HL-60 (cell line): ENCODE measurements around the gene FMR1NB.

Source experiments
- DNase-seq, 2 experiments: peaks; one replicate each; pipeline ENCODE4 v3.0.0-alpha.2; 2010 to 2020; ENCODE audit warnings: low read depth in 1 of 2, low spot score in 1 of 2
- H3K27ac ChIP-seq: fragments of 250-450 bp; sonication (Bioruptor Pico); replicated peaks from 2 replicates; pipeline ENCODE4 v1.5.1; 2020; ENCODE audit warnings: mild to moderate bottlenecking, moderate library complexity
- H3K27me3 ChIP-seq: fragments of 250-450 bp; sonication (Bioruptor Pico); 2 replicates; pipeline ENCODE4 v1.5.1; 2021; ENCODE audit warnings: mild to moderate bottlenecking, moderate library complexity; ENCODE audit not compliant: insufficient read depth, poor library complexity, severe bottlenecking
- H3K4me3 ChIP-seq: replicated peaks from 2 replicates; pipeline ENCODE4 v1.5.1; 2011; ENCODE audit warnings: mild to moderate bottlenecking, control low read depth, low read length; ENCODE audit not compliant: insufficient read depth
- GABPA ChIP-seq: IDR thresholded peaks from 2 replicates; pipeline ENCODE4 v1.6.1; 2012; ENCODE audit warnings: low read depth
- POLR2AphosphoS5 ChIP-seq: IDR thresholded peaks from 2 replicates; pipeline ENCODE4 v1.6.1; 2012; ENCODE audit warnings: low read depth
- SPI1 ChIP-seq: IDR thresholded peaks from 2 replicates; pipeline ENCODE4 v1.6.1; 2012; ENCODE audit warnings: low read depth, mild to moderate bottlenecking, borderline replicate concordance
- TF ChIP-seq, protein P1 (sequence below): IDR thresholded peaks from one replicate; pipeline ENCODE4 v1.5.1; 2011; ENCODE audit warnings: low read length, control low read depth, inconsistent platforms; ENCODE audit not compliant: insufficient read depth
- TF ChIP-seq, protein P2 (sequence below): IDR thresholded peaks from 2 replicates; pipeline ENCODE4 v1.6.1; 2012; ENCODE audit warnings: low read depth; ENCODE audit not compliant: insufficient replicate concordance

The FMR1NB gene

DNA sequence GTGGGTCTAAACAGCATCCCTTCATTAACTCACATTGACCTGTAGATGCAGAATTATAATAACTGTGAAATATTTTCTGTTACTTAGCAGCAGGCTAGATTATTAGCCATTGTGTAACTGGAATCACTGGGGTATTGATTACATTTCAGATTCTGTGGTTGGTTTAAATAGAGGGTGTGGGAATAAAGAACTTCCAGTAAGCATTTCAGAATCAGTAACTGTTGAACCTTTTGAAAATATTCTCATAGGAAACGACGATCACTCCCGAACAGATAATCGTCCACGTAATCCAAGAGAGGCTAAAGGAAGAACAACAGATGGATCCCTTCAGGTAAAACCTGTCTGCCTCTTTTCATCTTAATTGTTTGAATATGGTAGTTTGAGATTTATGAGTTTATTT is 35.9 kb upstream of the FMR1NB start:
- TF ChIP-seq POLR2AphosphoS5 (no peak), SPI1 (no peak), GABPA (no peak)
- TF ChIP-seq, protein P1, sequence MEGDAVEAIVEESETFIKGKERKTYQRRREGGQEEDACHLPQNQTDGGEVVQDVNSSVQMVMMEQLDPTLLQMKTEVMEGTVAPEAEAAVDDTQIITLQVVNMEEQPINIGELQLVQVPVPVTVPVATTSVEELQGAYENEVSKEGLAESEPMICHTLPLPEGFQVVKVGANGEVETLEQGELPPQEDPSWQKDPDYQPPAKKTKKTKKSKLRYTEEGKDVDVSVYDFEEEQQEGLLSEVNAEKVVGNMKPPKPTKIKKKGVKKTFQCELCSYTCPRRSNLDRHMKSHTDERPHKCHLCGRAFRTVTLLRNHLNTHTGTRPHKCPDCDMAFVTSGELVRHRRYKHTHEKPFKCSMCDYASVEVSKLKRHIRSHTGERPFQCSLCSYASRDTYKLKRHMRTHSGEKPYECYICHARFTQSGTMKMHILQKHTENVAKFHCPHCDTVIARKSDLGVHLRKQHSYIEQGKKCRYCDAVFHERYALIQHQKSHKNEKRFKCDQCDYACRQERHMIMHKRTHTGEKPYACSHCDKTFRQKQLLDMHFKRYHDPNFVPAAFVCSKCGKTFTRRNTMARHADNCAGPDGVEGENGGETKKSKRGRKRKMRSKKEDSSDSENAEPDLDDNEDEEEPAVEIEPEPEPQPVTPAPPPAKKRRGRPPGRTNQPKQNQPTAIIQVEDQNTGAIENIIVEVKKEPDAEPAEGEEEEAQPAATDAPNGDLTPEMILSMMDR, result no peak
- TF ChIP-seq, protein P2, sequence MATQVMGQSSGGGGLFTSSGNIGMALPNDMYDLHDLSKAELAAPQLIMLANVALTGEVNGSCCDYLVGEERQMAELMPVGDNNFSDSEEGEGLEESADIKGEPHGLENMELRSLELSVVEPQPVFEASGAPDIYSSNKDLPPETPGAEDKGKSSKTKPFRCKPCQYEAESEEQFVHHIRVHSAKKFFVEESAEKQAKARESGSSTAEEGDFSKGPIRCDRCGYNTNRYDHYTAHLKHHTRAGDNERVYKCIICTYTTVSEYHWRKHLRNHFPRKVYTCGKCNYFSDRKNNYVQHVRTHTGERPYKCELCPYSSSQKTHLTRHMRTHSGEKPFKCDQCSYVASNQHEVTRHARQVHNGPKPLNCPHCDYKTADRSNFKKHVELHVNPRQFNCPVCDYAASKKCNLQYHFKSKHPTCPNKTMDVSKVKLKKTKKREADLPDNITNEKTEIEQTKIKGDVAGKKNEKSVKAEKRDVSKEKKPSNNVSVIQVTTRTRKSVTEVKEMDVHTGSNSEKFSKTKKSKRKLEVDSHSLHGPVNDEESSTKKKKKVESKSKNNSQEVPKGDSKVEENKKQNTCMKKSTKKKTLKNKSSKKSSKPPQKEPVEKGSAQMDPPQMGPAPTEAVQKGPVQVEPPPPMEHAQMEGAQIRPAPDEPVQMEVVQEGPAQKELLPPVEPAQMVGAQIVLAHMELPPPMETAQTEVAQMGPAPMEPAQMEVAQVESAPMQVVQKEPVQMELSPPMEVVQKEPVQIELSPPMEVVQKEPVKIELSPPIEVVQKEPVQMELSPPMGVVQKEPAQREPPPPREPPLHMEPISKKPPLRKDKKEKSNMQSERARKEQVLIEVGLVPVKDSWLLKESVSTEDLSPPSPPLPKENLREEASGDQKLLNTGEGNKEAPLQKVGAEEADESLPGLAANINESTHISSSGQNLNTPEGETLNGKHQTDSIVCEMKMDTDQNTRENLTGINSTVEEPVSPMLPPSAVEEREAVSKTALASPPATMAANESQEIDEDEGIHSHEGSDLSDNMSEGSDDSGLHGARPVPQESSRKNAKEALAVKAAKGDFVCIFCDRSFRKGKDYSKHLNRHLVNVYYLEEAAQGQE, result no peak
- H3K4me3 ChIP-seq, result no peak overlapping the region
- H3K27ac ChIP-seq, result no peak overlapping the region
- H3K27me3 ChIP-seq, result no peaks in the 10 kb centered on the region
- no peak for DNase-seq

DNA sequence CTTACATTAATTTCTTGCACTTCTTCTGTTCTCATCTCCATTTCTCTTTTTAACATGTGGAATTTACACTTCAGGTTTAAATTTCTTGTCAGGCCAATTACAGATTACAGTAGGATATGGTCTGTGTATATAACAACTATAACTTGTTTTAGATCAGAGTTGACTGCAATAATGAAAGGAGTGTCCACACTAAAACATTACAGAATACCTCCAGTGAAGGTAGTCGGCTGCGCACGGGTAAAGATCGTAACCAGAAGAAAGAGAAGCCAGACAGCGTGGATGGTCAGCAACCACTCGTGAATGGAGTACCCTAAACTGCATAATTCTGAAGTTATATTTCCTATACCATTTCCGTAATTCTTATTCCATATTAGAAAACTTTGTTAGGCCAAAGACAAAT is 32.6 kb upstream of the FMR1NB start:
- TF ChIP-seq GABPA (no peak), POLR2AphosphoS5 (no peak), SPI1 (no peak)
- TF ChIP-seq, protein P2, result no peak
- TF ChIP-seq, protein P1, result no peak
- DNase-seq, result no peak
- Histone ChIP-seq H3K27ac (no peak overlapping the region), H3K27me3 (no peaks in the 10 kb centered on the region), H3K4me3 (no peak overlapping the region)

DNA sequence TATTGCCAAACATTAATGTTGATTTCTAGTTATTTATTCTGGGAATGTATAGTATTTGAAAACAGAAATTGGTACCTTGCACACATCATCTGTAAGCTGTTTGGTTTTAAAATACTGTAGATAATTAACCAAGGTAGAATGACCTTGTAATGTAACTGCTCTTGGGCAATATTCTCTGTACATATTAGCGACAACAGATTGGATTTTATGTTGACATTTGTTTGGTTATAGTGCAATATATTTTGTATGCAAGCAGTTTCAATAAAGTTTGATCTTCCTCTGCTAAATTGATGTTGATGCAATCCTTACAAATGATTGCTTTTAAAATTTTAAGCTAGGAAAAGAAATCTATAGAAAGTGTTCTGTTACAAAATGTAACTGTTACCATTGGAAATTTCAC is 30.8 kb upstream of the FMR1NB start:
- H3K27ac ChIP-seq, result no peak overlapping the region
- DNase-seq, result no peak
- no peaks in the 10 kb centered on the region for H3K27me3 ChIP-seq
- TF ChIP-seq, protein P1, result no peak
- TF ChIP-seq, protein P2, result no peak
- TF ChIP-seq POLR2AphosphoS5 (no peak), GABPA (no peak), SPI1 (no peak)
- H3K4me3 ChIP-seq, result no peak overlapping the region
